ENCODE results near the gene EPHA2. TPM values are rescaled to one million over a fixed set of nuclear protein-coding genes. Genes with fewer than 3 reads are reported as not detected.

The EPHA2 gene
- total RNA-seq, 1 experiment from 2014 or later, result 263 TPM

DNA sequence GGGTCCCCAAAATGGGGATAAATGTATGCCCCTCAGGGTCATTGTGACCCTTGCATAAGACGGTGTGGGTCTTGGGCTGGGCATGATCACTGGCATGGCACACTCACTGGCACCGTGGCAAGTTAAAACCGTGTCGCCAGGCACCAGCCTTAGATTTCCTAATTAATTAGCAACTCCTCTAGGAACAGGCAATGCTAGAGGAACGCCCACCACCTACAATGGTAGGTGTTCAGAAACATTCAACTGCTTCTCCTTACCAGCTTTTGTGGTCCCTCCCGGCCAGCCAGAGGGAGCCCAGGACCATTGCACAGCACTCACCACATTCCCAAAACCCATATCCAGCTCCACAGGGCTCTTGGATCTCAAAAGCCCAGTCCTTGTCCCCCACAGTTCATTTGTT is 36.4 kb downstream of the EPHA2 start:
- POLR2A ChIA-PET, result no interaction called here
- Histone ChIP-seq H3K9me3 (ENCODE audit: control insufficient read depth, insufficient read depth, low read depth, low read length) (no peaks in the 10 kb centered on the region), H3K27ac (ENCODE audit: low read length) (peak overlapping the region; percentile 62; the same call in 1 of the 2 replicates), H3K36me3 (ENCODE audit: control insufficient read depth, insufficient read depth, low read length) (peaks cover 4% of the 10 kb centered on the region; the same call in 1 of the 2 replicates), H3K4me1 (ENCODE audit: control insufficient read depth, insufficient read depth, low read length) (peaks cover 58% of the 10 kb centered on the region), H3K4me3 (ENCODE audit: low read depth in 2 of 2, low read length in 2 of 2) (no peak overlapping the region), H3K27me3 (ENCODE audit: control insufficient read depth, insufficient read depth, low read length) (no peaks in the 10 kb centered on the region)
- no peak for TF ChIP-seq SIN3A (IDR thresholded peaks at IDR 0.05; ENCODE audit: borderline replicate concordance, insufficient read depth, low read depth, low read length)
- no peak for TF ChIP-seq POLR2AphosphoS5 (IDR thresholded peaks at IDR 0.05; ENCODE audit: low read depth, low read length)
- TF ChIP-seq CTCF (IDR thresholded peaks at IDR 0.05), result no peak
- TF ChIP-seq TCF7L2 (IDR thresholded peaks at IDR 0.05; ENCODE audit: low read depth, low read length), result no peak
- TF ChIP-seq, protein P1, sequence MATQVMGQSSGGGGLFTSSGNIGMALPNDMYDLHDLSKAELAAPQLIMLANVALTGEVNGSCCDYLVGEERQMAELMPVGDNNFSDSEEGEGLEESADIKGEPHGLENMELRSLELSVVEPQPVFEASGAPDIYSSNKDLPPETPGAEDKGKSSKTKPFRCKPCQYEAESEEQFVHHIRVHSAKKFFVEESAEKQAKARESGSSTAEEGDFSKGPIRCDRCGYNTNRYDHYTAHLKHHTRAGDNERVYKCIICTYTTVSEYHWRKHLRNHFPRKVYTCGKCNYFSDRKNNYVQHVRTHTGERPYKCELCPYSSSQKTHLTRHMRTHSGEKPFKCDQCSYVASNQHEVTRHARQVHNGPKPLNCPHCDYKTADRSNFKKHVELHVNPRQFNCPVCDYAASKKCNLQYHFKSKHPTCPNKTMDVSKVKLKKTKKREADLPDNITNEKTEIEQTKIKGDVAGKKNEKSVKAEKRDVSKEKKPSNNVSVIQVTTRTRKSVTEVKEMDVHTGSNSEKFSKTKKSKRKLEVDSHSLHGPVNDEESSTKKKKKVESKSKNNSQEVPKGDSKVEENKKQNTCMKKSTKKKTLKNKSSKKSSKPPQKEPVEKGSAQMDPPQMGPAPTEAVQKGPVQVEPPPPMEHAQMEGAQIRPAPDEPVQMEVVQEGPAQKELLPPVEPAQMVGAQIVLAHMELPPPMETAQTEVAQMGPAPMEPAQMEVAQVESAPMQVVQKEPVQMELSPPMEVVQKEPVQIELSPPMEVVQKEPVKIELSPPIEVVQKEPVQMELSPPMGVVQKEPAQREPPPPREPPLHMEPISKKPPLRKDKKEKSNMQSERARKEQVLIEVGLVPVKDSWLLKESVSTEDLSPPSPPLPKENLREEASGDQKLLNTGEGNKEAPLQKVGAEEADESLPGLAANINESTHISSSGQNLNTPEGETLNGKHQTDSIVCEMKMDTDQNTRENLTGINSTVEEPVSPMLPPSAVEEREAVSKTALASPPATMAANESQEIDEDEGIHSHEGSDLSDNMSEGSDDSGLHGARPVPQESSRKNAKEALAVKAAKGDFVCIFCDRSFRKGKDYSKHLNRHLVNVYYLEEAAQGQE (IDR thresholded peaks at IDR 0.05; ENCODE audit: insufficient read depth in 1 of 2, low read depth in 2 of 2, low read length in 1 of 2), result no peak
- BruUV-seq (replicated peaks), result no TSS peak
- ATAC-seq (no peak), DNase-seq (ENCODE audit: low read depth, low spot score) (no peak)
- CTCF ChIA-PET, result interaction anchor here (1.0 to 1.4 kb wide), 2 partner anchors 37 to 41 kb away, joined by 3 to 4 read pairs; no protein-coding TSS in a partner anchor
- in situ Hi-C loops (cut with HindIII; ENCODE audit: low pct_unique_long_range_greater_than_20kb, low sequenced_read_pairs) (no loop called here), intact Hi-C loops (cut with micrococcal nuclease; ENCODE audit: unreplicated experiment) (no loop called here)

DNA sequence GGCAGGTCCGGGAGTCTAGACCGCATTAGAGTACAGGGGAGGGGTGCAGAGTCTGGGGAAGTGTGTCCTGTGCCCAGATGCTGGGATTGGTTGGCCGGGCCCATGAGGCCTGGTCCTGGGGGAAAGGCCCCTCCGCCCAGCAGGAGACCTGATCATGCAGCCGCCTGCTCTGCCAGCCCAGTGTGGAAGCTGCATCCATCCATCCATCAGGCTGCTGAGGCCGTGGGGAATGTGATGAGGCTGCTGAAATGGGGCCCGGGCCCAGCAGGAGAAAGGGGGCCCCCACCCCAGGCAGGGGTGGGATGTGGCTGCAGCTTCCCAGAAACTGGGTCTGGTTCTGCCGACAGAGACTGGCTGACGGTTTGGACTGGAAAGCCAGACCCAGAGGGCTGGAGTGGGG is 37.2 kb downstream of the EPHA2 start:
- H3K9me3 ChIP-seq (ENCODE audit: control insufficient read depth, insufficient read depth, low read depth, low read length), result no peaks in the 10 kb centered on the region
- ATAC-seq, result no peak
- H3K4me1 ChIP-seq (ENCODE audit: control insufficient read depth, insufficient read depth, low read length), result peaks cover 50% of the 10 kb centered on the region
- no peak for TF ChIP-seq CTCF (IDR thresholded peaks at IDR 0.05)
- no peak for TF ChIP-seq SIN3A (IDR thresholded peaks at IDR 0.05; ENCODE audit: borderline replicate concordance, insufficient read depth, low read depth, low read length)
- no peaks in the 10 kb centered on the region for H3K36me3 ChIP-seq (ENCODE audit: control insufficient read depth, insufficient read depth, low read length)
- POLR2A ChIA-PET, result no interaction called here
- in situ Hi-C loops (cut with HindIII; ENCODE audit: low pct_unique_long_range_greater_than_20kb, low sequenced_read_pairs), result no loop called here
- intact Hi-C loops (cut with micrococcal nuclease; ENCODE audit: unreplicated experiment), result no loop called here
- CTCF ChIA-PET, result no interaction called here
- DNase-seq (ENCODE audit: low read depth, low spot score), result no peak
- no peaks in the 10 kb centered on the region for H3K27me3 ChIP-seq (ENCODE audit: control insufficient read depth, insufficient read depth, low read length)
- H3K27ac ChIP-seq (ENCODE audit: low read length), result no peak overlapping the region; the same call in 1 of the 2 replicates
- H3K4me3 ChIP-seq (ENCODE audit: low read depth in 2 of 2, low read length in 2 of 2), result no peak overlapping the region
- BruUV-seq (replicated peaks), result no TSS peak
